ENCODE measurements around the gene HERPUD2. TPM values are rescaled to one million over a fixed set of nuclear protein-coding genes. Genes with fewer than 3 reads are reported as not detected.

Gene HERPUD2
- total RNA-seq, 4 donors from 2014 or later, result 12.2 to 27.8 (median 24.7) TPM

DNA sequence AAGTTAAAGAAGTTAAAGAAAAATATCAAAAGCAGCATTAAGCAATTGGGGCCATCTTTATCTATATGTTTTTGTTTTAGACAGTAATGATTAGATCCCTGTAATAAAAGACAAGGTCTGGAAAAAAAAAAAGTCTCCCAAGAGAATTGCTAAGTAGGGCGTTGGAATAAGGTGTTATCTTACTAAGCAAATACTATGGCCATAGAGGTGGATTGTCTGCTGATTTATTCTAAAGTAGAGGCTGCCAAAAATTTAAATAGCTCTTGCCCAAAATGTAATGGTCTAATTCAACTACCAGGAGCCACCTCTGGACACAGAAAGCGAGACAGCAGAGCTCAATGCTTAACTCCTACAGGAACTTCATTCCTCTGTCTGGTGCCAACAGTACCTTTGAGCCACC lies 71.6 kb downstream of the HERPUD2 start:
- intact Hi-C loops (cut with DNase I; ENCODE audit: low total_unique reads), result loop anchor here (10.0 kb wide), 1 partner anchor 799 kb away; no protein-coding TSS in a partner anchor
- in situ Hi-C loops (cut with MboI; ENCODE audit: low sequenced_read_pairs in 4 of 4), result loop anchor here in 1 of 4 donors (10.0 kb wide), 1 partner anchor 199 kb away; no protein-coding TSS in a partner anchor
- H3K9me3 ChIP-seq, result no peaks in the 10 kb centered on the region

DNA sequence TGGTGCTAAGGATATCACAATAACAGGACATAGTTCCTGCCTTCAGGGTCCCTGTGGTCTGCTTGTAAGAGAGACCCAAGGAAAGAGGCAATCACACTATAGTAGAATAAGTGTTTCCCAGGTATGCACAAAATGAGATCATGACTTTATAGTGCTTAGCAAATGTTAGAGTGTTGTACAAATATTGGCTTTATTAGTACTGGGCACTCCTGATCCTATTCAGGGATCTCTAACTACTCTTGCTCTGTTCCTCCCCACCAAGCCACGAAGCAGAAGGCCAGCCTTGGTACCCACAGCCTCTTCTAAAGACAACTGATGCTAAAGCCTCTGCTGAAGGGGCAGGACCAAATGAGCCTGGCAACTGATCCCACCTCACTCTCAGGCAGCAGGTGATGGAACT lies 75.1 kb downstream of the HERPUD2 start:
- DNase-seq (no peak), ATAC-seq (no peak)
- no peak overlapping the region for H3K27ac ChIP-seq
- no peak for TF ChIP-seq POLR2A (IDR thresholded peaks at IDR 0.05)
- TF ChIP-seq, protein P1, sequence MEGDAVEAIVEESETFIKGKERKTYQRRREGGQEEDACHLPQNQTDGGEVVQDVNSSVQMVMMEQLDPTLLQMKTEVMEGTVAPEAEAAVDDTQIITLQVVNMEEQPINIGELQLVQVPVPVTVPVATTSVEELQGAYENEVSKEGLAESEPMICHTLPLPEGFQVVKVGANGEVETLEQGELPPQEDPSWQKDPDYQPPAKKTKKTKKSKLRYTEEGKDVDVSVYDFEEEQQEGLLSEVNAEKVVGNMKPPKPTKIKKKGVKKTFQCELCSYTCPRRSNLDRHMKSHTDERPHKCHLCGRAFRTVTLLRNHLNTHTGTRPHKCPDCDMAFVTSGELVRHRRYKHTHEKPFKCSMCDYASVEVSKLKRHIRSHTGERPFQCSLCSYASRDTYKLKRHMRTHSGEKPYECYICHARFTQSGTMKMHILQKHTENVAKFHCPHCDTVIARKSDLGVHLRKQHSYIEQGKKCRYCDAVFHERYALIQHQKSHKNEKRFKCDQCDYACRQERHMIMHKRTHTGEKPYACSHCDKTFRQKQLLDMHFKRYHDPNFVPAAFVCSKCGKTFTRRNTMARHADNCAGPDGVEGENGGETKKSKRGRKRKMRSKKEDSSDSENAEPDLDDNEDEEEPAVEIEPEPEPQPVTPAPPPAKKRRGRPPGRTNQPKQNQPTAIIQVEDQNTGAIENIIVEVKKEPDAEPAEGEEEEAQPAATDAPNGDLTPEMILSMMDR (IDR thresholded peaks at IDR 0.05 in 4 of 5, conservative IDR thresholded peaks at IDR 0.05 in 1 of 5), result no peak
- intact Hi-C loops (cut with DNase I; ENCODE audit: low total_unique reads) (loop anchor here (10.0 kb wide), 1 partner anchor 795 kb away; no protein-coding TSS in a partner anchor), in situ Hi-C loops (cut with MboI; ENCODE audit: low sequenced_read_pairs in 4 of 4) (loop anchor here in 1 of 4 donors (10.0 kb wide), 1 partner anchor 195 kb away; no protein-coding TSS in a partner anchor)
- H3K9me3 ChIP-seq, result no peaks in the 10 kb centered on the region
- H3K4me3 ChIP-seq, result no peak overlapping the region
- H3K4me1 ChIP-seq, result peaks cover 0 to 6% of the 10 kb centered on the region in 2 donors
- H3K27me3 ChIP-seq, result no peaks in the 10 kb centered on the region
- no peaks in the 10 kb centered on the region for H3K36me3 ChIP-seq

More for the DNA sequence above, 71.6 kb downstream of the HERPUD2 start:
- Histone ChIP-seq H3K27ac (no peak overlapping the region), H3K4me1 (no peaks in the 10 kb centered on the region), H3K36me3 (peaks cover 0 to 8% of the 10 kb centered on the region in 2 donors), H3K27me3 (no peaks in the 10 kb centered on the region), H3K4me3 (no peak overlapping the region)
- ATAC-seq (no peak), DNase-seq (no peak)
- no peak for TF ChIP-seq POLR2A (IDR thresholded peaks at IDR 0.05)
- TF ChIP-seq, protein P1 (IDR thresholded peaks at IDR 0.05 in 4 of 5, conservative IDR thresholded peaks at IDR 0.05 in 1 of 5), result no peak

DNA sequence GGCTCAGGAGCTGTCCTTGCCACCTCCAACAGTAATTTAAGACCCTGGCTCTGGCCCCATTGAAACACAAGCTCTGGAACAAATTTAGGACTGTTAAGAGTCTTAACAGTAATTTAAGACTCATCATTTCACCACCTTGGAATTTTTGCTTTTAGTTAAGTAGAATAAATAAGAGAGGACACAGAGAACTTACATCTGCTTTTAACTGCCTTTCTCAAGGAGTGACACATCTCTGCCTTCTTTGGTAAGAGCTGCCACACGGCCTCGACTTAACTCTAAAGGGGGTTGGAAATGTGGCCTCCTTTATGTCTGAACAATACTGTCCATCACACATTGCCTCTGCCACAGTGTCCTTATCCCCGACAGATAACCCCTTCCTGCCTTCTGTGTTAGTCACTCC lies 77.9 kb downstream of the HERPUD2 start:
- DNase-seq (no peak), ATAC-seq (peak in 1 of 2 donors; percentile 50)
- no peaks in the 10 kb centered on the region for H3K9me3 ChIP-seq
- intact Hi-C loops (cut with DNase I; ENCODE audit: low total_unique reads), result no loop called here
- H3K4me3 ChIP-seq, result no peak overlapping the region
- no peaks in the 10 kb centered on the region for H3K36me3 ChIP-seq
- in situ Hi-C loops (cut with MboI; ENCODE audit: low sequenced_read_pairs in 4 of 4), result no loop called here
- no peaks in the 10 kb centered on the region for H3K27me3 ChIP-seq
- TF ChIP-seq, protein P1 (IDR thresholded peaks at IDR 0.05 in 4 of 5, conservative IDR thresholded peaks at IDR 0.05 in 1 of 5), result no peak
- TF ChIP-seq POLR2A (IDR thresholded peaks at IDR 0.05), result no peak
- peaks cover 0 to 6% of the 10 kb centered on the region in 2 donors for H3K4me1 ChIP-seq
- H3K27ac ChIP-seq, result no peak overlapping the region

DNA sequence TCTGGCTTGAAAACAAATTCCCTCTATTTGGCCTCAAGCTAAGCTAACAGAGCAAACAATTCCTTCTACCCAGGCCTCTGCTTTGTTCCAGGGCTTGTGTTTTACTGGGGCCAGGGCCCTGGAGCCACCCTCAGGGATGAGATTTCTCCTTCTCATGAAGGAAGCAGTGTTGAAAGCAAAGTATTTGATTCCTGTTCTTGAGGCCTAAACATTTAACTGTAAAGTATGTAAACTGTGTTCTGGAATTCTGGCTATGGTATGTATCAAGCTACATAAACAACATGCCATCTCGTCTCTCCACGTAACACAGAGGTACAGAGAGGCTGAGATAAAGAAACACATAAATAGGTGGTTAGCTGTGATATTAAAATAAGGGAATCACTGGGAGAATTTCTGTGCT lies 81.8 kb downstream of the HERPUD2 start:
- H3K27me3 ChIP-seq, result no peaks in the 10 kb centered on the region
- DNase-seq (no peak), ATAC-seq (no peak)
- H3K36me3 ChIP-seq, result no peaks in the 10 kb centered on the region
- H3K4me1 ChIP-seq, result peaks cover 0 to 6% of the 10 kb centered on the region in 2 donors
- intact Hi-C loops (cut with DNase I; ENCODE audit: low total_unique reads), result no loop called here
- no peak overlapping the region for H3K4me3 ChIP-seq
- no peak overlapping the region for H3K27ac ChIP-seq
- no peak for TF ChIP-seq POLR2A (IDR thresholded peaks at IDR 0.05)
- TF ChIP-seq, protein P1 (IDR thresholded peaks at IDR 0.05 in 4 of 5, conservative IDR thresholded peaks at IDR 0.05 in 1 of 5), result no peak
- in situ Hi-C loops (cut with MboI; ENCODE audit: low sequenced_read_pairs in 4 of 4), result no loop called here
- H3K9me3 ChIP-seq, result no peaks in the 10 kb centered on the region

DNA sequence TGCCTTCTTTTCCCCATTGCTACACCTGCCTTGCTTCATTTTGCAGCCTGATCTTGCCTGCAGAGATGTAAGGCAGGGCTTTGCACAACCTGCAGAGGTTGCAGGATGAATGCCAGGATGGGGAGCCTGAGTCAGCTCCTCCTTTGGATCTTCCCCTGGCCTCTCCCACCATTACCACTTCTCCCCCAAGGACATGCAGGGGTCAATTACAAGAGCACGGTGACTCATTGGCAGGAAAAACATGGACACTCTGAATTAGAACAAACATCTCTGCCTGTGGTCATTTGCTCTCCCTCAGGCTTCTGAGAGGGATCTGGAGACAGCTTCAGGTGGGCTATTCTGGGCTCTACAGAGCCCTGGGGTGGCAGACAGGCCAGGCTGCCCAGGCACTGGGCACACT lies 89.2 kb downstream of the HERPUD2 start:
- no peak for TF ChIP-seq POLR2A (IDR thresholded peaks at IDR 0.05)
- TF ChIP-seq, protein P1 (IDR thresholded peaks at IDR 0.05 in 4 of 5, conservative IDR thresholded peaks at IDR 0.05 in 1 of 5), result no peak
- Histone ChIP-seq H3K36me3 (no peaks in the 10 kb centered on the region), H3K27me3 (no peaks in the 10 kb centered on the region), H3K9me3 (no peaks in the 10 kb centered on the region), H3K4me1 (no peaks in the 10 kb centered on the region), H3K27ac (no peak overlapping the region), H3K4me3 (no peak overlapping the region)
- in situ Hi-C loops (cut with MboI; ENCODE audit: low sequenced_read_pairs in 4 of 4) (no loop called here), intact Hi-C loops (cut with DNase I; ENCODE audit: low total_unique reads) (no loop called here)
- DNase-seq (no peak), ATAC-seq (peak in 1 of 2 donors; percentile 18)
